Measurements from ENCODE around the gene ATF2. TPM values are rescaled to one million over a fixed set of nuclear protein-coding genes. Genes with fewer than 3 reads are reported as not detected.

The ATF2 gene
- total RNA-seq, 6 experiments from 2014 or later = 34.1 to 43.9 (median 38.2) TPM

DNA sequence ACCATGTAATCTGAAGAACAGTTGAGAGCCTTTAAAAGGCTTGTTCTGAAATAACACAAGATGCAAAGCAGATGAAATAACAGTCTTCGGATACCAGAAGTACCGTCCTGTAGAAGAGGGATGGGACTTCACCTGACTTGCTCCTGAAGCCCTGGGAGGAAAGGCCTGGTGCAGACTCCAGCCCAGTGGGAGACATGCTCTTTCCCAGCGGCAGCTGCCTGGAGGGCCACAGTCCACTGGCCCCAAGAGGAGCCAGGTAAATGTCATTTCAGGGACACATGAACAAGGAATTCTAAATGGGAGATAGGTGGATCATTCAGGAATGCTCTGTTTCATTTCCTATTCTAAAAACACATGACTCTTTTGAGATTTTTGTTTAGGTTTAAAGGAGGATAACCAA lies 140.2 kb downstream of the ATF2 start:
- H3K9me3 Mint-ChIP-seq = no peaks in the 10 kb centered on the region
- TF ChIP-seq, protein P1, sequence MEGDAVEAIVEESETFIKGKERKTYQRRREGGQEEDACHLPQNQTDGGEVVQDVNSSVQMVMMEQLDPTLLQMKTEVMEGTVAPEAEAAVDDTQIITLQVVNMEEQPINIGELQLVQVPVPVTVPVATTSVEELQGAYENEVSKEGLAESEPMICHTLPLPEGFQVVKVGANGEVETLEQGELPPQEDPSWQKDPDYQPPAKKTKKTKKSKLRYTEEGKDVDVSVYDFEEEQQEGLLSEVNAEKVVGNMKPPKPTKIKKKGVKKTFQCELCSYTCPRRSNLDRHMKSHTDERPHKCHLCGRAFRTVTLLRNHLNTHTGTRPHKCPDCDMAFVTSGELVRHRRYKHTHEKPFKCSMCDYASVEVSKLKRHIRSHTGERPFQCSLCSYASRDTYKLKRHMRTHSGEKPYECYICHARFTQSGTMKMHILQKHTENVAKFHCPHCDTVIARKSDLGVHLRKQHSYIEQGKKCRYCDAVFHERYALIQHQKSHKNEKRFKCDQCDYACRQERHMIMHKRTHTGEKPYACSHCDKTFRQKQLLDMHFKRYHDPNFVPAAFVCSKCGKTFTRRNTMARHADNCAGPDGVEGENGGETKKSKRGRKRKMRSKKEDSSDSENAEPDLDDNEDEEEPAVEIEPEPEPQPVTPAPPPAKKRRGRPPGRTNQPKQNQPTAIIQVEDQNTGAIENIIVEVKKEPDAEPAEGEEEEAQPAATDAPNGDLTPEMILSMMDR (IDR thresholded peaks at IDR 0.05) = no peak
- no peak overlapping the region for H3K4me3 Mint-ChIP-seq
- H3K36me3 Mint-ChIP-seq (ENCODE audit: low read depth) = no peaks in the 10 kb centered on the region
- H3K4me1 Mint-ChIP-seq (ENCODE audit: low read depth) = peaks cover 10% of the 10 kb centered on the region
- H3K27ac Mint-ChIP-seq = no peak overlapping the region
- H3K27me3 Mint-ChIP-seq (ENCODE audit: insufficient read depth) = no peaks in the 10 kb centered on the region
- no peak for DNase-seq

DNA sequence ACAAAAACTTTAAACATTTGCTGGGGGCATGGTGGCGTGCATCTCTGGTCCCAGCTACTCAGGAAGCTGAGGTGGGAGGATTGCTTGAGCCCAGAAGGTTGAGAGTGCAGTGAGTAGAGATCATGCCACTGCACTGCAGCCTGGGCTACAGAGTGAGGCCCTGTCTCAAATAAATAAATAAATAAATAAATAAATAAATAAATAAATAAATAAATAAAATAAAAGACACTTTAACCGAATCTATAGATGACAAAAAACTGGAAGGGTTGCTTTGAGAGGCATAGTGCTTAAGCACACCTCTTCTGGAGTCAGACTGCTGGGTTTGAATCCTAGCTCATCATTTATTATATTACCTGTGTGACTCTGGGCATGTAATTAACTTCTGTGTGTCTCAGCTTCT lies 141.6 kb downstream of the ATF2 start:
- DNase-seq = no peak
- Mint-ChIP-seq H3K27me3 (ENCODE audit: insufficient read depth) (no peaks in the 10 kb centered on the region), H3K36me3 (ENCODE audit: low read depth) (no peaks in the 10 kb centered on the region), H3K9me3 (no peaks in the 10 kb centered on the region), H3K27ac (no peak overlapping the region), H3K4me3 (no peak overlapping the region), H3K4me1 (ENCODE audit: low read depth) (peaks cover 10% of the 10 kb centered on the region)
- TF ChIP-seq, protein P1 (IDR thresholded peaks at IDR 0.05) = no peak

DNA sequence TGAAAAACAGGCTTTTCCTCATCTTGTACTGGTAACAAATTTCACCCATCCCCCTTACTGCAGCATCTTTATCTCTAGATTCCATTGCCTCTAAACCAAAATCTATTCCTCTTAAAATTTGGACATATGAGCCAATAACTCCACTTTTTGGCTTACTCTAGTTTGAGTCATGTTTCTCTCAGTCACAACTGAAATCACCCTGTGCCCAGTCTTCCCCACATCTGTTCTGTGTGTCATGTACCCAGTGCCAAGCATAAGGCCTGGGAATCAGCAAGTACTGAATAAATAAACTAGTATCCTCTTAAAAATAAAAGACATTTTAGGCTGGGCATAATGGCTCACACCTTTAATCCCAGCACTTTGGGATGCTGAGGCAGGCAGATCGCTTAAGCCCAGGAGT lies 142.1 kb downstream of the ATF2 start:
- TF ChIP-seq, protein P1 (IDR thresholded peaks at IDR 0.05) = no peak
- no peak for DNase-seq
- Mint-ChIP-seq H3K4me1 (ENCODE audit: low read depth) (peaks cover 10% of the 10 kb centered on the region), H3K4me3 (no peak overlapping the region), H3K9me3 (no peaks in the 10 kb centered on the region), H3K27me3 (ENCODE audit: insufficient read depth) (no peaks in the 10 kb centered on the region), H3K36me3 (ENCODE audit: low read depth) (no peaks in the 10 kb centered on the region), H3K27ac (no peak overlapping the region)

DNA sequence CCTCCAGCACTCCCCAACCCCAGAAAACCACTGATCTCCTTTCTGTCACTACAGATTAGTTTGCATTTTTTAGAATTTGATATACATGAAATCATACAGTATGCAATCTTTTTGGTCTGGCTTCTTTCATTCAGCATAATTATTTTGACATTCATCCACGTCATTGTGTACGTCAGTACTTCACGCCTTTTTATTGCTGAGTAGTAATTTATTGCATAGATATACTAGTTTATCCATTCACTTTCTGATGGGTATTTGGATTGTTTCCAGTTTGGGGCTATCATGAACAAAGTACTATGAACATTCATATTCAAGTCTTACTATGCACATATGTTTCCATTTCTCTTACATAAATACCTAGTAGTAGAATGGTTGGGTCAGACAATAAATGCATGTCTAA lies 142.8 kb downstream of the ATF2 start:
- Mint-ChIP-seq H3K27ac (no peak overlapping the region), H3K9me3 (no peaks in the 10 kb centered on the region), H3K27me3 (ENCODE audit: insufficient read depth) (no peaks in the 10 kb centered on the region), H3K4me3 (no peak overlapping the region), H3K4me1 (ENCODE audit: low read depth) (peaks cover 10% of the 10 kb centered on the region), H3K36me3 (ENCODE audit: low read depth) (no peaks in the 10 kb centered on the region)
- TF ChIP-seq, protein P1 (IDR thresholded peaks at IDR 0.05) = no peak
- no peak for DNase-seq

DNA sequence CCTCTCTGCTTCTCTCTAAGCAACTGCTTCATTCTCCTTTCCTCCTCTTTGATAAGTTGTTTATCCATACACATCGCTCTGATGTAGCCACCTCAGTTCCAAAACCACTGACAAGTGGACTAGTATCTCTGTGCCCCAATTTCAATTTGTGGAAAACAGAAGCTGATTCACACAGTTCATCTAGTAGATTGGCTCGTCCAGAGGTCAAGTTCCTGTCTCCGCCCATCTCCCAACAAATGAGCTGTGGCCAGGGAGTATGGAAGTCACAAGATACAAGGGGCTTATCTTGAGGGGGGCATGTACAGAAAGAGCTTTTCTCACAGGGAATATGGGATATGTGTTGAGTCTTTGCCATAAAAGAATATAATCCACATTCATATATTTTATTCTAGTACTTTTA lies 145.1 kb downstream of the ATF2 start:
- TF ChIP-seq, protein P1 (IDR thresholded peaks at IDR 0.05) = no peak

More for the DNA sequence above, 145.1 kb downstream of the ATF2 start:
- no peak for DNase-seq
- H3K4me1 Mint-ChIP-seq (ENCODE audit: low read depth) = peaks cover 5% of the 10 kb centered on the region
- no peak overlapping the region for H3K4me3 Mint-ChIP-seq
- H3K36me3 Mint-ChIP-seq (ENCODE audit: low read depth) = no peaks in the 10 kb centered on the region
- no peaks in the 10 kb centered on the region for H3K27me3 Mint-ChIP-seq (ENCODE audit: insufficient read depth)
- H3K9me3 Mint-ChIP-seq = no peaks in the 10 kb centered on the region
- H3K27ac Mint-ChIP-seq = no peak overlapping the region

Small RNAs within 50 kb of the gene (microRNA-seq; reads per million reads assigned to microRNA genes)
- not detected for gene MIR933

Other genes starting within 250 kb of the ATF2 start
- gene CHN1, start 162.8 kb downstream of the ATF2 start, total RNA-seq (2021; fragmentation: NEBNext Ultra II Directional; extraction: Animal tissue kit (Norgen Biotek cat#: 25700)) = 100 to 1,000 TPM in 1 of 6 experiments, 10 to 100 TPM in 5; 85.5 to 104 (median 97.2) TPM
- gene ATP5MC3, start 13.5 kb upstream of the ATF2 start, total RNA-seq (2021; fragmentation: NEBNext Ultra II Directional; extraction: Animal tissue kit (Norgen Biotek cat#: 25700)) = 100 to 1,000 TPM; 291 to 313 (median 301) TPM

Measured in HFFc6 (cell line).